Jurkat, Clone E6-1 (cell line): ENCODE results near the gene NRSN1.
"Not testable (repeated sequence)": the region's sequence is repeated elsewhere in the genome, so short reads cannot be mapped to it uniquely, and the experiment has no call there.

Source experiments
- DNase-seq: peaks from one replicate; pipeline ENCODE4 v3.0.0-alpha.2; 2011; ENCODE audit warnings: low read depth, low spot score
- H3K4me3 ChIP-seq: 2 replicates; pipeline ENCODE4 v1.5.1; 2011; ENCODE audit warnings: mild to moderate bottlenecking, low read length, control low read depth, moderate library complexity

Gene NRSN1

GRCh38 chr6:24139080-24139479, 13.1 kb downstream of the NRSN1 start:
- no peak overlapping the region for H3K4me3 ChIP-seq

GRCh38 chr6:24139639-24140038, 13.6 kb downstream of the NRSN1 start:
- H3K4me3 ChIP-seq: no peak overlapping the region
- DNase-seq: no peak

More at GRCh38 chr6:24139080-24139479, 13.1 kb downstream of the NRSN1 start:
- DNase-seq: no peak

- no peak for DNase-seq
- H3K4me3 ChIP-seq: no peak overlapping the region
Observed at GRCh38 chr6:24140591-24140990, 14.6 kb downstream of the NRSN1 start.

GRCh38 chr6:24142733-24143132, 16.7 kb downstream of the NRSN1 start:
- not testable (repeated sequence) for H3K4me3 ChIP-seq, DNase-seq

- DNase-seq: no peak
Observed at GRCh38 chr6:24145690-24146131, 19.7 kb downstream of the NRSN1 start.

GRCh38 chr6:24146871-24147270, 20.9 kb downstream of the NRSN1 start:
- no peak for DNase-seq
- no peak overlapping the region for H3K4me3 ChIP-seq

More at GRCh38 chr6:24145690-24146131, 19.7 kb downstream of the NRSN1 start:
- H3K4me3 ChIP-seq: no peak overlapping the region

GRCh38 chr6:24147511-24148153, 21.6 kb downstream of the NRSN1 start:
- no peak for DNase-seq
- no peak overlapping the region for H3K4me3 ChIP-seq

- no peak for DNase-seq
- no peak overlapping the region for H3K4me3 ChIP-seq
Observed at GRCh38 chr6:24148154-24148570, 22.1 kb downstream of the NRSN1 start.

GRCh38 chr6:24148684-24149083, 22.7 kb downstream of the NRSN1 start:
- DNase-seq: no peak
- no peak overlapping the region for H3K4me3 ChIP-seq

GRCh38 chr6:24149296-24149695, 23.3 kb downstream of the NRSN1 start:
- no peak overlapping the region for H3K4me3 ChIP-seq
- no peak for DNase-seq

- DNase-seq: no peak
- H3K4me3 ChIP-seq: no peak overlapping the region
Observed at GRCh38 chr6:24149836-24150235, 23.8 kb downstream of the NRSN1 start.

GRCh38 chr6:24152014-24152413, 26.0 kb downstream of the NRSN1 start:
- DNase-seq: no peak

GRCh38 chr6:24154121-24154520, 28.1 kb downstream of the NRSN1 start:
- no peak for DNase-seq
- H3K4me3 ChIP-seq: no peak overlapping the region

More at GRCh38 chr6:24152014-24152413, 26.0 kb downstream of the NRSN1 start:
- H3K4me3 ChIP-seq: no peak overlapping the region

- H3K4me3 ChIP-seq: no peak overlapping the region
- no peak for DNase-seq
Observed at GRCh38 chr6:24157886-24158285, 31.9 kb downstream of the NRSN1 start.

GRCh38 chr6:24183584-24183983, 57.6 kb downstream of the NRSN1 start:
- H3K4me3 ChIP-seq: no peak overlapping the region
- no peak for DNase-seq

- DNase-seq: no peak
- no peak overlapping the region for H3K4me3 ChIP-seq
Observed at GRCh38 chr6:24186349-24186748, 60.3 kb downstream of the NRSN1 start.

GRCh38 chr6:24187965-24188577, 62.1 kb downstream of the NRSN1 start:
- H3K4me3 ChIP-seq: no peak overlapping the region
- no peak for DNase-seq

- no peak overlapping the region for H3K4me3 ChIP-seq
- DNase-seq: no peak
Observed at GRCh38 chr6:24188578-24189080, 62.6 kb downstream of the NRSN1 start.

GRCh38 chr6:24191346-24191745, 65.3 kb downstream of the NRSN1 start:
- DNase-seq: no peak
- H3K4me3 ChIP-seq: no peak overlapping the region

GRCh38 chr6:24193364-24193763, 67.3 kb downstream of the NRSN1 start:
- DNase-seq: no peak

More at GRCh38 chr6:24193364-24193763, 67.3 kb downstream of the NRSN1 start:
- H3K4me3 ChIP-seq: no peak overlapping the region
